MM.1S (cell line): ENCODE data around the gene C1QL4.

Experiments
- DNase-seq: peaks from one replicate; pipeline ENCODE4 v3.0.0-alpha.2; 2015
- H2AFZ ChIP-seq: fragments of 300-600 bp; sonication (generic); 2 replicates; pipeline ENCODE4 v1.6.0; 2016; ENCODE audit warnings: antibody characterized with exemption, low read length
- H3F3A ChIP-seq: fragments of 300-600 bp; sonication (generic); 2 replicates; pipeline ENCODE4 v1.6.1; 2016; ENCODE audit warnings: mild to moderate bottlenecking, antibody characterized with exemption, low read length, moderate library complexity, mixed read lengths; ENCODE audit not compliant: insufficient read depth
- H3K27ac ChIP-seq: fragments of 300-600 bp; sonication (generic); 2 replicates; pipeline ENCODE4 v1.5.1; 2016; ENCODE audit warnings: mild to moderate bottlenecking, low read length
- H3K27me3 ChIP-seq: fragments of 300-600 bp; sonication (generic); replicated peaks from 2 replicates; pipeline ENCODE4 v1.6.0; 2016; ENCODE audit warnings: low read length; ENCODE audit not compliant: insufficient read depth
- H3K36me3 ChIP-seq: fragments of 300-600 bp; sonication (generic); replicated peaks from 2 replicates; pipeline ENCODE4 v1.6.1; 2016; ENCODE audit warnings: mild to moderate bottlenecking, low read length, mixed read lengths; ENCODE audit not compliant: insufficient read depth
- H3K4me1 ChIP-seq: fragments of 300-600 bp; sonication (generic); 2 replicates; pipeline ENCODE4 v1.6.1; 2016; ENCODE audit warnings: low read length, mixed read lengths
- H3K4me2 ChIP-seq: fragments of 300-600 bp; sonication (generic); 2 replicates; pipeline ENCODE4 v1.6.0; 2016; ENCODE audit warnings: low read depth, low read length
- H3K4me3 ChIP-seq: fragments of 300-600 bp; sonication (generic); 2 replicates; pipeline ENCODE4 v1.5.1; 2016; ENCODE audit warnings: low read length, mixed read lengths
- H3K79me2 ChIP-seq: fragments of 300-600 bp; sonication (generic); 2 replicates; pipeline ENCODE4 v1.6.1; 2016; ENCODE audit warnings: mixed run types, low read length, mixed read lengths
- H3K9ac ChIP-seq: fragments of 300-600 bp; sonication (generic); 2 replicates; pipeline ENCODE4 v1.6.1; 2016; ENCODE audit warnings: low read length, mixed read lengths
- H3K9me2 ChIP-seq: fragments of 300-600 bp; sonication (generic); replicated peaks from 2 replicates; pipeline ENCODE4 v1.6.1; 2016; ENCODE audit warnings: mild to moderate bottlenecking, low read length, mixed read lengths; ENCODE audit not compliant: insufficient read depth
- H3K9me3 ChIP-seq: fragments of 300-600 bp; sonication (generic); replicated peaks from 2 replicates; pipeline ENCODE4 v1.6.1; 2016; ENCODE audit warnings: mild to moderate bottlenecking, low read length, mixed read lengths; ENCODE audit not compliant: insufficient read depth
- H4K20me1 ChIP-seq: fragments of 300-600 bp; sonication (generic); 2 replicates; pipeline ENCODE4 v1.6.1; 2016; ENCODE audit warnings: mild to moderate bottlenecking, low read length, moderate library complexity, mixed read lengths; ENCODE audit not compliant: insufficient read depth
- EZH2 ChIP-seq: fragments of 300-600 bp; sonication (generic); optimal IDR thresholded peaks from 2 replicates; pipeline ENCODE3; 2017; ENCODE audit warnings: low read depth, mild to moderate bottlenecking, antibody characterized with exemption, low read length, mixed read lengths
- EZH2phosphoT487 ChIP-seq: fragments of 300-600 bp; sonication (generic); IDR thresholded peaks from 2 replicates; pipeline ENCODE4 v1.6.1; 2018; ENCODE audit warnings: antibody characterized with exemption, low read length
- TF ChIP-seq, protein P1 (sequence below): fragments of 300-600 bp; sonication (generic); IDR thresholded peaks from 2 replicates; pipeline ENCODE4 v1.5.1; 2016; ENCODE audit warnings: antibody characterized with exemption, low read length, mixed read lengths

The C1QL4 gene

DNA sequence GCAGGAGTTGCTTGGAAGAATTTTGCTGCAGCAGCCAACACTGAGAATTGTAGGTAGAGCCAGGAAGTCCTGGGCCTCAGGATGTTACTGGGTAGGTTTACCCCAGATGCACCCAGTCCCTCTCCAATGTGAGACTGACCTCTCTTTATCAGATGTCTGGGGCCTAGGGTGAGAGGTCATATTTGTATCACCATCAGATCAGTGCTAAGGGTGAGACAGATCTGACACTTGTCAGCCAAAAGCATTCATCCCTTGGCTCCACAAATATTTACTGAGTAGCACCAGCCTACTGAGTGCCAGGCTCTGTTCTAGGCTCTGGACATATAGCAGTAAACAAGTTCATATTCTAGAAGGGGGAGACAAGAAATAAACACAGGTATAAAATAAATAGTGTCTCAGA lies 9.6 kb downstream of the C1QL4 start:
- H3K4me2 ChIP-seq = no peak overlapping the region
- TF ChIP-seq, protein P1, sequence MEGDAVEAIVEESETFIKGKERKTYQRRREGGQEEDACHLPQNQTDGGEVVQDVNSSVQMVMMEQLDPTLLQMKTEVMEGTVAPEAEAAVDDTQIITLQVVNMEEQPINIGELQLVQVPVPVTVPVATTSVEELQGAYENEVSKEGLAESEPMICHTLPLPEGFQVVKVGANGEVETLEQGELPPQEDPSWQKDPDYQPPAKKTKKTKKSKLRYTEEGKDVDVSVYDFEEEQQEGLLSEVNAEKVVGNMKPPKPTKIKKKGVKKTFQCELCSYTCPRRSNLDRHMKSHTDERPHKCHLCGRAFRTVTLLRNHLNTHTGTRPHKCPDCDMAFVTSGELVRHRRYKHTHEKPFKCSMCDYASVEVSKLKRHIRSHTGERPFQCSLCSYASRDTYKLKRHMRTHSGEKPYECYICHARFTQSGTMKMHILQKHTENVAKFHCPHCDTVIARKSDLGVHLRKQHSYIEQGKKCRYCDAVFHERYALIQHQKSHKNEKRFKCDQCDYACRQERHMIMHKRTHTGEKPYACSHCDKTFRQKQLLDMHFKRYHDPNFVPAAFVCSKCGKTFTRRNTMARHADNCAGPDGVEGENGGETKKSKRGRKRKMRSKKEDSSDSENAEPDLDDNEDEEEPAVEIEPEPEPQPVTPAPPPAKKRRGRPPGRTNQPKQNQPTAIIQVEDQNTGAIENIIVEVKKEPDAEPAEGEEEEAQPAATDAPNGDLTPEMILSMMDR = no peak
- no peak for TF ChIP-seq EZH2
- TF ChIP-seq EZH2phosphoT487 = no peak
- peaks cover 13% of the 10 kb centered on the region for H3K79me2 ChIP-seq
- H3K4me3 ChIP-seq = no peak overlapping the region
- H3F3A ChIP-seq = peaks cover 9% of the 10 kb centered on the region; the same call in 1 of the 2 replicates
- H3K27me3 ChIP-seq = no peaks in the 10 kb centered on the region
- DNase-seq = no peak
- H3K36me3 ChIP-seq = peaks cover 4% of the 10 kb centered on the region; the same call in 1 of the 2 replicates
- no peak overlapping the region for H3K9ac ChIP-seq
- H3K4me1 ChIP-seq = peaks cover under 1% of the 10 kb centered on the region; the same call in 1 of the 2 replicates
- H3K9me3 ChIP-seq = no peaks in the 10 kb centered on the region
- H3K9me2 ChIP-seq = no peaks in the 10 kb centered on the region
- no peaks in the 10 kb centered on the region for H4K20me1 ChIP-seq
- no peak overlapping the region for H3K27ac ChIP-seq
- no peak overlapping the region for H2AFZ ChIP-seq

DNA sequence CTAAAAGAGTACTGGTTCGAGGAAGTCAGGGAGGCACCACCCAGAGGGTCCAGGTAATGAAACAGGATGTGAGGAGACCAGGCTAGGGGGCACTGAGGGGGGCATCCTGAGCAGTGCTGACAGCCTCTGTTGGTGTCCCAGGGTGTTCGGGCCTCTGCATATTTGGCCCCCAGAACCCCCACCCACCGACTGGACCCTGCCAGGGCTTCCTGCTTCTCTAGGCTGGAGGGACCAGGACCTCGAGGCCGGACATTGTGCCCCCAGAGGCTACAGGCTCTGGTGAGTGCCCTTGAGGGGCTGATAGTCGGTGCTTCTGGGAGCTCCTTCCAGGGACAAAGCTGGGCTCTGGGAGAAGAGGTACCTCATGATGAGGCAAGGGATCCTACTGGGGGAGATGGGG lies 11.4 kb downstream of the C1QL4 start:
- no peaks in the 10 kb centered on the region for H4K20me1 ChIP-seq
- H3K4me2 ChIP-seq = no peak overlapping the region
- no peaks in the 10 kb centered on the region for H3K9me2 ChIP-seq
- H3K9ac ChIP-seq = no peak overlapping the region
- peaks cover 8% of the 10 kb centered on the region for H3K4me1 ChIP-seq
- peaks cover 4% of the 10 kb centered on the region; the same call in 1 of the 2 replicates for H3K36me3 ChIP-seq
- H3K27me3 ChIP-seq = no peaks in the 10 kb centered on the region
- peaks cover 13% of the 10 kb centered on the region for H3K79me2 ChIP-seq
- DNase-seq = no peak
- TF ChIP-seq EZH2phosphoT487 (no peak), EZH2 (no peak)
- TF ChIP-seq, protein P1 = no peak
- no peak overlapping the region for H3K4me3 ChIP-seq
- H3K27ac ChIP-seq = no peak overlapping the region
- H2AFZ ChIP-seq = no peak overlapping the region
- no peaks in the 10 kb centered on the region for H3K9me3 ChIP-seq
- H3F3A ChIP-seq = no peaks in the 10 kb centered on the region; the same call in 1 of the 2 replicates

DNA sequence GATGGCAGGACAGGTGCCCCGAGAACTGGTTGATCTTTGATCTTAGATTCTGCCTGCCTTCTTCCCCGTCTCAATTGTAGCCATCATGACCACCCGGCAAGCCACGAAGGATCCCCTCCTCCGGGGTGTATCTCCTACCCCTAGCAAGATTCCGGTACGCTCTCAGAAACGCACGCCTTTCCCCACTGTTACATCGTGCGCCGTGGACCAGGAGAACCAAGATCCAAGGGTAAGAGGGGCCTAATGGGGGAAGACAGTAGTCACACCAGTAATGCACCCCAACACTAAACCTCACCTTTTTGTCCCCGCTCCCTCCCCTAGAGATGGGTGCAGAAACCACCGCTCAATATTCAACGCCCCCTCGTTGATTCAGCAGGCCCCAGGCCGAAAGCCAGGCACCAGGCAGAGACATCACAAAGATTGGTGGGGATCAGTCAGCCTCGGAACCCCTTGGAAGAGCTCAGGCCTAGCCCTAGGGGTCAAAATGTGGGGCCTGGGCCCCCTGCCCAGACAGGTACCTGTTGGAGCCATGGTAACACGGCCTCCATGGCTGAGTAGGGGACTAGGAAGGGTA lies 13.4 kb downstream of the C1QL4 start:
- peak overlapping the region; percentile 93 for H3K4me3 ChIP-seq
- peak overlapping the region; percentile 95 for H2AFZ ChIP-seq
- H3K27ac ChIP-seq = peak overlapping the region; percentile 22; the same call in 1 of the 2 replicates

More for the DNA sequence above, 13.4 kb downstream of the C1QL4 start:
- Histone ChIP-seq H3K9me3 (no peaks in the 10 kb centered on the region), H4K20me1 (no peaks in the 10 kb centered on the region), H3K27me3 (no peaks in the 10 kb centered on the region), H3K4me2 (peak overlapping the region; percentile 98), H3K79me2 (peaks cover 13% of the 10 kb centered on the region), H3K9me2 (no peaks in the 10 kb centered on the region), H3K9ac (peak overlapping the region; percentile 69), H3F3A (no peaks in the 10 kb centered on the region; the same call in 1 of the 2 replicates), H3K4me1 (peaks cover 8% of the 10 kb centered on the region), H3K36me3 (peaks cover 4% of the 10 kb centered on the region; the same call in 1 of the 2 replicates)
- no peak for DNase-seq
- TF ChIP-seq EZH2phosphoT487 (no peak), EZH2 (no peak)
- TF ChIP-seq, protein P1 = no peak
